SU-DHL-6 (cell line): Measurements from ENCODE around the gene PTPRN2.

Experiments used
- EZH2phosphoT487 ChIP-seq: fragments of 200-600 bp; sonication (generic), shearing (Covaris generic); conservative IDR thresholded peaks from 2 replicates; pipeline ENCODE4 v1.6.1; 2018; ENCODE audit warnings: mild to moderate bottlenecking, antibody characterized with exemption, low read length, moderate library complexity, mixed read lengths
- TF ChIP-seq, protein P1 (sequence below): fragments of 200-600 bp; sonication (generic); IDR thresholded peaks from one replicate; pipeline ENCODE4 v1.5.1; 2017; ENCODE audit warnings: antibody characterized with exemption, mild to moderate bottlenecking, low read length, moderate library complexity; ENCODE audit not compliant: insufficient read depth, poor library complexity, severe bottlenecking

DNA sequence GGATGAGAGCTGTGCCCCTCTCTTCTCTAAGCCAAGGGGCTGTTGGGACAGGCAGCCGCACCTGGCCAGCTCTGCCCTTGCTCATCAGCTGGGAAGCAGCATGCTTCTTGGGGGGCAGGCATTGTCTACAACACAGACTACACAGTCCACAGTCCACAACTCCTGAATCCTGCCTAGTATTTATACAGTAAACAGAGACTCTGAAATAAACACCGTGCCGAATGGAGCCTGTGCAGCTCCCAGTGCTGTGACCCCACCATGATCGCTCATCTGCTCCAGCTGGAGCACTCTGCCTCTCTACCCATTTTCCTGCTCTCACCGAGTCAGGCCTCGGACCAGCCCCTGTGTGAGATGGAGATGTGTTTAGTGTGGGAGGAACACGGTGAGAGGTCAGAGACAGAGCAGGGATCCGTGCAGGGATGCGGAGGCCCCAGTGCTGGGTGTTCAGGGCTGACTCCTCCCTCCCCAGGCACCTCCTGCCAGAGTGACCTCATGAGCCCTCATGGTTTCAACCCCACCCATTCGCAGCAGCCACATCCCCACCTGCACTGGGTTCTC is 642.8 kb downstream of the PTPRN2 start:
- TF ChIP-seq, protein P1, sequence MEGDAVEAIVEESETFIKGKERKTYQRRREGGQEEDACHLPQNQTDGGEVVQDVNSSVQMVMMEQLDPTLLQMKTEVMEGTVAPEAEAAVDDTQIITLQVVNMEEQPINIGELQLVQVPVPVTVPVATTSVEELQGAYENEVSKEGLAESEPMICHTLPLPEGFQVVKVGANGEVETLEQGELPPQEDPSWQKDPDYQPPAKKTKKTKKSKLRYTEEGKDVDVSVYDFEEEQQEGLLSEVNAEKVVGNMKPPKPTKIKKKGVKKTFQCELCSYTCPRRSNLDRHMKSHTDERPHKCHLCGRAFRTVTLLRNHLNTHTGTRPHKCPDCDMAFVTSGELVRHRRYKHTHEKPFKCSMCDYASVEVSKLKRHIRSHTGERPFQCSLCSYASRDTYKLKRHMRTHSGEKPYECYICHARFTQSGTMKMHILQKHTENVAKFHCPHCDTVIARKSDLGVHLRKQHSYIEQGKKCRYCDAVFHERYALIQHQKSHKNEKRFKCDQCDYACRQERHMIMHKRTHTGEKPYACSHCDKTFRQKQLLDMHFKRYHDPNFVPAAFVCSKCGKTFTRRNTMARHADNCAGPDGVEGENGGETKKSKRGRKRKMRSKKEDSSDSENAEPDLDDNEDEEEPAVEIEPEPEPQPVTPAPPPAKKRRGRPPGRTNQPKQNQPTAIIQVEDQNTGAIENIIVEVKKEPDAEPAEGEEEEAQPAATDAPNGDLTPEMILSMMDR = no peak
- TF ChIP-seq EZH2phosphoT487 = no peak
